ENCODE results near the gene MAFG.

The MAFG gene

DNA sequence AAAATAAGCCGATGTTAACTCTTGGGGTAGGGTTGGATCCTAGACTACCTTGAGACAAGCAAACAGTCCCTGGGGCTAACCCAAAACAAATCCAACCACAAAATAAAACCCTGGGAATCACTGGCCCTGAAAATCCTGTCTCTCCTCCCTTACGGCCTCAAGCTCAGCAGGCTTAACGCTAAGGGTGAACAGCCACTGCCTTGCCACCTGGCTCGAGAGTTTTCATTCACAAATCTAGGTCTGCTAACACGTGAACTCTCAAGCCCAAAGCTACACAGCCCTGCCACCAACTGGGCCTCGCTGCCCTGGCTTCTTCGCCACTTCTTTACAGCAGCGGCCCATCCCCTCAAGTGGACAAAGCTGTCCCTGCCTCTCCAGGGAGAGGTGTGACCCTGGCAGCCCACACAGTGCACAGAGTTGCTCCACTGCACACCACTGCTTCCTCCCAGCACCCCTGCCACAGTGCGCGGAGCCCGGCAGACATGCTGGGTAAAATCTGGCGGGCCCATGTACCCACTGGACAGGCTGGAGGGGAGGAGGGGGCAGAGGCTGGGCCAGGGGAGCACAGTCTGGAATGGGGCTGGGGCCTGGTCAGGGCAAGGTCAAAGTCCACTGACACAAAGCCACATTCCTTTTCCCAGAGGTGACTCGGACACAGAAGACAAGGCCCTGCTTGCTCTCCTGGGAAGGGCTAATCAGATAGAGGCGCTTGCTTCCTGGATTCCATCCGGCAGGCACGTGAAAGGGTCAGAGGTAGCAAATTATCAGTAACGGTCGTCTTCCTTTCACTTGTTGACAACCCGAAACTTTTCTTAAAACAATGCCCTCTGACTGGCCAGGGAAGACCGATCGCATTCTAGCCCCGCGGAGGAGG lies 17.3 kb downstream of the MAFG start:
- DNase-seq (ENCODE audit: low read depth, low spot score), result peak; percentile 34

GRCh38 chr17:81909231-81909630 lies 18.3 kb downstream of the MAFG start:
- DNase-seq (ENCODE audit: low read depth, low spot score), result no peak

- no peak for DNase-seq (ENCODE audit: low read depth, low spot score)
Observed at GRCh38 chr17:81908793-81909192, 18.7 kb downstream of the MAFG start.

DNA sequence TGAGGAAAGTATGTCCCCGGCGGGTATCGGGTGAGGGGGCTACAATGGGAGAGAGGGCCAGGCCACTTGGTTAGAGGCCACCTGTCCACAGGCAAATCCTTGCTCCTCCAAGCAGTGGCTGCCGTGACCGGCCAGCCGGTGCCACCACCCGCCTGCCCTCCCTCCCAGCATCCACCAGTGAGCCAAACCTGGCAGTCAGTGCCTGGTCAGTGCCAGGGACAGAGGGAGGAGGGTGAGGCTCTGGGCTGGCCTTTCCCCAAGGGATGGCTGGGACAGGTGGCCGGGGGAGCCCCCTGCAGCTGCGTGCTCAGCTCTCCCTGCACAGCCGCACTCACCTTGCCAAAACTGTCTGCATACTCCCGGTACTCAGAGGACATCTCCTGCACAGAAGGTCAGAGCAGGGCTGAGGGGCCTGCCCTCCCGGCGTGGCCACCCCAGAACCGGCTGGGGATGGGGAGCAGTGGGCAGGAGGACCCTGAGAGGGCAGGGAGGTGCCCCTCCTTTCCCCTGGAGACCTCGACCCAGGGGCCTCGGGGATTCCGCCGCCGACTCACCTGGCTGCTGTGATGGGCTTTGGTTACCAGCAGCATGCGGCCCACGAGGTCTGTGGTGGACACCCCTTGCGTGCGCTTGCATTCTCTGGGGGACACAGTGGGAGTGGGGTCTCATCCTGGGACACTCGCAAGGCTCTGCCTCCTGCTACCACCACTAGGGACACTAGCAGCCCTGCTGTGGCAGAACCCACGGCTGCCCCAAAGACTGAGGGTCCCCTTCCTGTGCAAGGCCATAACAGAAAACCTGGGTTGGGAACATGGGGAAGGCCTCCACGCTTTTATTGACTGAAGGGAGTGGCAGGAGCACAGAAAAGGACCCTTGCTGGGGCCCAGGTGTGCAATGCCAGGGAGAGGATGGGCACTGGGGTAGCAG lies 20.1 kb downstream of the MAFG start:
- no peak for DNase-seq (ENCODE audit: low read depth, low spot score)

DNA sequence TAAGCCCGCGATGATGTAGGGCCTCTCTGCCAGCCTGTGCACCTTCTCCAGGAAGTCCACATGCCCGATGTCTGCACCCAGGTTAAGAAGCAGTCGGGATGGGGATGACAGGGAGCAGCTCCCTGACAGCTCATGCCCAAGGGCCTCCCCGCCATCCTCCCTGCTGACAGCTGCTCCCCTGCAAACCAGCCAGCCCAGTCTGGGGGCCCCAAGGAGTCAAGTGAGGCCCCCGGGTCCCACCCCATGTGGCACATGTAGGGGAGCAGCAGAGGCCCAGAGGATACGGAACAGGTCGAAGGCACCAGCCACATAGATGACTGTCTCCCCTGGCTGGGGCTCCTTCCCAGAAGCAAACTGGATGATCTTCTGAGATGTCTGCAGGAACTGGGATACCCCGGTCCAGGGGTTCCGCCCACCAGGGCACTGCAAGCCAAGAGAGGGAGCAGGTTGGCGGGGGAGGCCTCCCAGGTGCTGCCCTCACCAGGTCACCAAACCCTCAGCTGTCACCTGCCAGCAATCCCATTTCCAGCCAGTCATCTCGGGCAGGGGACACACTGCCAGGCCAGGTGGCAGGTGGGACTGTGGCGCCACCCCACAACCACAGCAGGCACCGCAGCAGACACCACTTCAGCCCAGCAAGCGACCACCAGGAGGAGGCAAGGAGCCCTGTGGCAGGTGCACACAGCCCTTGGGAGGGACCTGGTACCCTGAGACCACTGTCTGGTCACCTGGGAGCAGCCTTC lies 20.9 kb downstream of the MAFG start:
- no peak for DNase-seq (ENCODE audit: low read depth, low spot score)

GRCh38 chr17:81905993-81906392 lies 21.5 kb downstream of the MAFG start:
- no peak for DNase-seq (ENCODE audit: low read depth, low spot score)

GRCh38 chr17:81905424-81905875 lies 22.1 kb downstream of the MAFG start:
- no peak for DNase-seq (ENCODE audit: low read depth, low spot score)

DNA sequence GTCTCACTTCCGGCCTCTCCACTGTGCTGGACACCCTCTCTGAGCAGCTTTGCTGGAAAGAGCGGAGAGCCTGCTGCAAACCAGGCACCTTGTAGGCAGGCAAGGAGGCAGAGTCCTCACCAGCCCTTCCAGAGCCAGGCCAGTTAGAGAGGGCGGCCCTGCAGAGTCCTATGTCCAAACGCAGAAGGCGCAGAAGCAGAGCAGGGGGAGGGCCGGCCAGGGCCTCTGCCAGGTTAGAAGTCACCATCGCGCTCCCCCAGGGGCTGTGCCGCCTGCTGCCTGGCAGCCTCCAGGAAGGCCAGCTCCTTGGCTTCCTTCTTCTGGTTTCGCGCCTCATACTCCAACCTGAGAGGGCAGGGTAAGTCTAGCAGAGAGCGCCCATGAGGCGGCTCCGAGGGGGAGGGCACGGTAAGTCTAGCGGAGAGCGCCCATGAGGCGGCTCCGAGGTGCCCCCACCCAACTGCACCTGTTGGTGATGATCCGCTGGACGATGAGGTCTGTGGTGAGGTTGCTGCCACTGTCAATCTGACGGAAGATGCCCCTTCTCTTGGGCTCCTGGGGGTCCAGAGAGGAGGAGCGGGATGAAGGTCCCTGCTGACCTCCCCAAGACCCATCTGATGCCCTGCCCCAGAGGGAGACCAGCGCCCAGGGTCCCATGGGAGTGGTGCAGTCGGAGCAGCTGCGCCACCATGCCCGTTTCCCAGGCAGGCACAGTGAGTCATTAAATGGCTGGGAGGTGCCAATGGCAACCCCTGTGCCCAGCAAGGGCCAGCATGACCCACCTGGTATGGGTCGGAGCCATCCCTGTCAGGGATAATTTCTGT lies 22.7 kb downstream of the MAFG start:
- DNase-seq (ENCODE audit: low read depth, low spot score), result no peak

GRCh38 chr17:81903896-81904599 lies 23.5 kb downstream of the MAFG start:
- no peak for DNase-seq (ENCODE audit: low read depth, low spot score)

- no peak for DNase-seq (ENCODE audit: low read depth, low spot score)
Observed at GRCh38 chr17:81903415-81903831, 24.1 kb downstream of the MAFG start.

DNA sequence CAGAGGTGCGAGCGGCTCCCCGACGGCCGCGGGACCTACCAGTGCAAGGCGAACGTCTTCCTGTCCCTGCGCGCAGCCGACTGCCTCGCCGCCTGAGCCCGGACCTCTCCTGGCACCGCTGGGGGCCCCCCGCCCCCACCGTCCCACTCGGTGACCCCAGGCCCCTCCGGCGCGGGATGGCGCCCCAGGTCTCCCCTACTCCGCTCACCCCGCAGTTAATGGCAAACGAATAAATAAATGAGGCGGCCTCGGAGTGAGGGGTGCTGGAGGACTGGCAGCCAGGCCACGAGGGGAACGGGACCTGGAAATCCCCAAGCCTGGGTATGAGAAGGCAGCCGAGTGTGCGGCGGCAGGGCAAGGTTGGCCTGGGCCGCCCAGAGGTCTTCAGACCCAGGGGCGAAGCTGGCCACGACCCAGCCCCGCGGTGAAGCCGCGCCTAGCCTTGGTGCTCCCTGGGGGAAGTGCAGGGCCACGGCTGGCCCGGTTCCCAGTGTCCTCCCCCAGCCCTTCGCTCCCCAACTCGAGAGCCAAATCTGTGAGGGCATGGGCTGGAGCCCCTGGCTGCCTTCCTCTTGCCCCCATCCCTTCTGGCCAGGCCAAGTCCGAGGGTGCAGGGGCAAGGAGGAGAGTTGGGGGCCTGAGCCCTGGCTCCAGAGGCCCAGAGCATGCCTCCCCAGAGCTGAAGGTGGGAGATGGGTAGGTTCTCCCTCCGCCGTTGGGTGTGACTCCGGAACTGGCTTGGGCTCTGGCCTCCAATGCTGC lies 24.7 kb downstream of the MAFG start:
- no peak for DNase-seq (ENCODE audit: low read depth, low spot score)

GRCh38 chr17:81902023-81902652 lies 25.4 kb downstream of the MAFG start, which contains the start of gene NPB:
NPB (plus strand) TSS chr17:81902238; CDS start chr17:81902278, 40 bp downstream.
- DNase-seq (ENCODE audit: low read depth, low spot score), result peak; percentile 61

DNA sequence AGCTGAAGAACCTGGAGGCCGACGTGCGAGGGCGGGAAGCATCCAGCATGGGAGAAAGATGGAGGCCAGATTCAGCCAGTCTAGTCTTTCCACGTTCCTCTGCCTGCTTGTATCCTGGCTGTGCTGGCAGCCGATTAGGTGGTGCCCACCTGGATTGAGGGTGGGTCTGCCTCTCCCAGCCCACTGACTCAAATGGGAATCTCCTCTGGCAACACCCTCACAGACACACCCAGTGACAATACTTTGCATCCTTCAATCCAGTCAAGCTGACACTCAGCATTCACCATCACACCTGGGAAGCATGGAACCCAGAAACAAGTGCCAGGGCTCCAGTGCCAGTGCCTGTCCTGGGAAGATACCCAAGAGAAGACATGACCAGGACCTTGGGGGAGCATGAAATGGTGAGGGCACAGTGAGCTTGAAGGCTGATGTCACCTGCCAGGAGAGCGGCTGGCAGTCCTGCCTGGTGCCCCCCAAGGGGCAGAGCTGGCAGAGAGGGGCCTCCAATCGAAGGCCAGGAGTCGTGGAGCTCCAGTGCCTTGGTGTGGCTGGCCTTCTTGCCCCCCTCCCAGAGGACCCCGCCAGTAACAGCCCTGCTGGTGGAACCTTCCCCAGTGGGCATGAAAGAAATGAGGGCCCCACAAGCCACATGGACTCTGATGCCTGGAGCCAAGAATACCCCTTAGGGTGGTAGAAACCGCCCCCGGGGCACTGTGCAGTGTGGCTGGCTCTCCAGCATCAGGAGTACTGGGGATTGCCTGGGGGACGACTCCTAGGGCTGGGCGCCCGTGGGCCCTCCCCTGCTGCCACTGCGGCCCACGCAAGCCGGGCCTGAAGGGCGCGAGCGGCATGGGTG lies 26.1 kb downstream of the MAFG start:
- no peak for DNase-seq (ENCODE audit: low read depth, low spot score)

DNA sequence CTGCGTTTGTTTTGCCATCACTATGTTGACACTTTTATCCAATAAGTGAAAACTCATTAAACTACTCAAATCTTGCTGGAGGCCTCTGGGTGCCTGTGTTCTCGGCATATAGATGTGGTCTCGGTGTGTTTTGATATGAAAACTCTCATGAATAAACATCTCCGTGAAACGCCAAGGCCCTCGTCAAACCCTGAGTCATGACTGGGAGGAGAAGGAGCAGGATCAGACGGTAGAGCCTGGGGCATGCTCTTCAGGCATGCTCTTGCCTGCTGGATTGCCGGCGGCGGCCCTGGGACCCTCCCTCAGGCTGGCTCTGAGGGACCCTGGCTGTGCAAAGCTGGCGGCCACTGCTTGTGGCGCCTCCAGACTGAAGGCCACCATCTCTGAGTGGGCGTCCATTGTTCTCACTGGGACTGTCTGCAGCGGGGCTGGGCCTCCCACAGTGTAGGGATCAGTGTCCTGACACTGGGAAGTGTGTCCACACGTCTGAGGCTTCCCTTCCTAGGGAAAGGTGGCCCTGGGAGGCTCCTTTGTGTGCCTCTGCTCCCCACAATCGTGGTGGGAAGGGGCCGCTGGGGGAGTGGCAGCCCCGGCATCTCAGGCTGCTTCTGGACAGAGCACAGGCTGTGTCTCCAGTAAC lies 27.2 kb downstream of the MAFG start:
- peak; percentile 63 for DNase-seq (ENCODE audit: low read depth, low spot score)

DNA sequence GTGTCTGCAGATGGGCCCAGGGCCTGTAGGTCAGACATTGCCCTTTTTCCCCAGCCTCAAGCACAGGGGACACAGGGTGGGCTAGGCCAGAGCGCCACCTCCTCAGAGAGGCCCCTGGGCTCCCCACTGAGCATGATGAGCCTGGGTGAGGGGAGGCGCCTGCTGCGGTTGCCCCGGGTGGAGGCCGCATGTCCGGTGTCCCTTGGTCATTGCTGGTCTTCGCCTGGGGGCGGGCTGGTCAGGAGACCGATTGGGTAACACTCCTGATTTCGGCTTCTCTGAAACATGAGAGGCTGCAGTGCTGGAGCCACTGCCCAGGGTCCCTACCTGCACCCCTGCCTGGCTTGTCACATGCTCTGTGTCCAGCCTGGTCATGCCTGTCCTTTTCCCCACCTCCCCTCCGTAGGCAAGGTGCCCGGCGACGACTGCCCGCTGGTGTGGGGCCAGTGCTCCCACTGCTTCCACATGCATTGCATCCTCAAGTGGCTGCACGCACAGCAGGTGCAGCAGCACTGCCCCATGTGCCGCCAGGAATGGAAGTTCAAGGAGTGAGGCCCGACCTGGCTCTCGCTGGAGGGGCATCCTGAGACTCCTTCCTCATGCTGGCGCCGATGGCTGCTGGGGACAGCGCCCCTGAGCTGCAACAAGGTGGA lies 27.9 kb downstream of the MAFG start:
- no peak for DNase-seq (ENCODE audit: low read depth, low spot score)

GRCh38 chr17:81898885-81899284 lies 28.6 kb downstream of the MAFG start:
- no peak for DNase-seq (ENCODE audit: low read depth, low spot score)
